ENCODE data around the gene CCL11. TPM values are rescaled to one million over a fixed set of nuclear protein-coding genes. Genes with fewer than 3 reads are reported as not detected.

Gene CCL11
- total and polyA plus RNA-seq, 2 donors = 0.33 to 0.87 TPM

DNA sequence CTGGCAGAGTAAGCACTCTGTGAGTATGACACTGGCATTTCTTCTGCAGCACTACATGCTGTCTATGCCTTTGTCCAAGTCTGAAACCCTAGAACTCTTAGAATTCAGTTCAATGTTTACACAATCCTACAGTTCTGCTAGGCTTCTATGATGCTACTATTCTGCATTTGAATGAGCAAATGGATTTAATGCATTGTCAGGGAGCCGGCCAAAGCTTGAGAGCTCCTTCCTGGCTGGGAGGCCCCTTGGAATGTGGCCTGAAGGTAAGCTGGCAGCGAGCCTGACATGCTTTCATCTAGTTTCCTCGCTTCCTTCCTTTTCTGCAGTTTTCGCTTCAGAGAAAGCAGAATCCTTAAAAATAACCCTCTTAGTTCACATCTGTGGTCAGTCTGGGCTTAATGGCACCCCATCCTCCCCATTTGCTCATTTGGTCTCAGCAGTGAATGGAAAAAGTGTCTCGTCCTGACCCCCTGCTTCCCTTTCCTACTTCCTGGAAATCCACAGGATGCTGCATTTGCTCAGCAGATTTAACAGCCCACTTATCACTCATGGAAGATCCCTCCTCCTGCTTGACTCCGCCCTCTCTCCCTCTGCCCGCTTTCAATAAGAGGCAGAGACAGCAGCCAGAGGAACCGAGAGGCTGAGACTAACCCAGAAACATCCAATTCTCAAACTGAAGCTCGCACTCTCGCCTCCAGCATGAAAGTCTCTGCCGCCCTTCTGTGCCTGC is 30.7 kb upstream of the CCL11 start, which contains the start of gene CCL2:
Gene CCL2, plus strand, starts transcription at position 635 of the 730 bp plus-strand sequence. Its CDS starts 65 bp downstream, at position 700.
- H3K36me3 ChIP-seq (ENCODE audit: control insufficient read depth in 2 of 2, insufficient read depth in 2 of 2, low read length in 1 of 2) = no peaks in the 10 kb centered on the region
- DNase-seq (ENCODE audit: low read depth in 6 of 9, low spot score in 9 of 9) = peak in 1 of 9 donors; percentile 31
- peak within 1 kb of the TSS; percentile 17 to 33 for H3K4me3 ChIP-seq (ENCODE audit: low read length in 2 of 2)
- H3K4me1 ChIP-seq (ENCODE audit: control insufficient read depth in 2 of 2, insufficient read depth in 2 of 2, low read length in 2 of 2) = peaks cover 0 to 19% of the 10 kb centered on the region in 2 donors
- peak within 1 kb of the TSS; percentile 15 to 75 for H3K27ac ChIP-seq (ENCODE audit: low read depth in 1 of 2, low read length in 1 of 2)
- H3K9me3 ChIP-seq (ENCODE audit: control insufficient read depth in 2 of 2, insufficient read depth in 1 of 2, low read length in 1 of 2) = no peaks in the 10 kb centered on the region
- H3K27me3 ChIP-seq (ENCODE audit: control insufficient read depth in 2 of 2, insufficient read depth in 1 of 2, low read length in 1 of 2) = peaks cover 0 to 4% of the 10 kb centered on the region in 2 donors
- 14% methylated on average over 11 of the region's 11 CpGs for WGBS

DNA sequence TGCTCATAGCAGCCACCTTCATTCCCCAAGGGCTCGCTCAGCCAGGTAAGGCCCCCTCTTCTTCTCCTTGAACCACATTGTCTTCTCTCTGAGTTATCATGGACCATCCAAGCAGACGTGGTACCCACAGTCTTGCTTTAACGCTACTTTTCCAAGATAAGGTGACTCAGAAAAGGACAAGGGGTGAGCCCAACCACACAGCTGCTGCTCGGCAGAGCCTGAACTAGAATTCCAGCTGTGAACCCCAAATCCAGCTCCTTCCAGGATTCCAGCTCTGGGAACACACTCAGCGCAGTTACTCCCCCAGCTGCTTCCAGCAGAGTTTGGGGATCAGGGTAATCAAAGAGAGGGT is 30.2 kb upstream of the CCL11 start:
- DNase-seq (ENCODE audit: low read depth in 6 of 9, low spot score in 9 of 9) = no peak
- Histone ChIP-seq H3K9me3 (ENCODE audit: control insufficient read depth in 2 of 2, insufficient read depth in 1 of 2, low read length in 1 of 2) (no peaks in the 10 kb centered on the region), H3K4me3 (ENCODE audit: low read length in 2 of 2) (peak overlapping the region in 1 of 2 donors; percentile 33), H3K36me3 (ENCODE audit: control insufficient read depth in 2 of 2, insufficient read depth in 2 of 2, low read length in 1 of 2) (no peaks in the 10 kb centered on the region), H3K27me3 (ENCODE audit: control insufficient read depth in 2 of 2, insufficient read depth in 1 of 2, low read length in 1 of 2) (peaks cover 0 to 4% of the 10 kb centered on the region in 2 donors), H3K27ac (ENCODE audit: low read depth in 1 of 2, low read length in 1 of 2) (peak overlapping the region; percentile 15 to 75), H3K4me1 (ENCODE audit: control insufficient read depth in 2 of 2, insufficient read depth in 2 of 2, low read length in 2 of 2) (peaks cover 0 to 19% of the 10 kb centered on the region in 2 donors)
- 59% methylated on average over 5 of the region's 5 CpGs for WGBS

DNA sequence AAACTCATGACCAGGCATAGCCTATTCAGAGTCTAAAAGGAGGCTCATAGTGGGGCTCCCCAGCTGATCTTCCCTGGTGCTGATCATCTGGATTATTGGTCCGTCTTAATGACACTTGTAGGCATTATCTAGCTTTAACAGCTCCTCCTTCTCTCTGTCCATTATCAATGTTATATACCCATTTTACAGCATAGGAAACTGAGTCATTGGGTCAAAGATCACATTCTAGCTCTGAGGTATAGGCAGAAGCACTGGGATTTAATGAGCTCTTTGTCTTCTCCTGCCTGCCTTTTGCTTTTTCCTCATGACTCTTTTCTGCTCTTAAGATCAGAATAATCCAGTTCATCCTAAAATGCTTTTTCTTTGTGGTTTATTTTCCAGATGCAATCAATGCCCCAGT is 29.7 kb upstream of the CCL11 start:
- Histone ChIP-seq H3K27me3 (ENCODE audit: control insufficient read depth in 2 of 2, insufficient read depth in 1 of 2, low read length in 1 of 2) (peaks cover 0 to 4% of the 10 kb centered on the region in 2 donors), H3K36me3 (ENCODE audit: control insufficient read depth in 2 of 2, insufficient read depth in 2 of 2, low read length in 1 of 2) (no peaks in the 10 kb centered on the region), H3K4me3 (ENCODE audit: low read length in 2 of 2) (peak overlapping the region; percentile 17 to 33), H3K27ac (ENCODE audit: low read depth in 1 of 2, low read length in 1 of 2) (peak overlapping the region in 1 of 2 donors; percentile 75), H3K4me1 (ENCODE audit: control insufficient read depth in 2 of 2, insufficient read depth in 2 of 2, low read length in 2 of 2) (peaks cover 0 to 19% of the 10 kb centered on the region in 2 donors), H3K9me3 (ENCODE audit: control insufficient read depth in 2 of 2, insufficient read depth in 1 of 2, low read length in 1 of 2) (no peaks in the 10 kb centered on the region)
- WGBS = 93% methylated on average over 1 of the region's 1 CpG
- DNase-seq (ENCODE audit: low read depth in 6 of 9, low spot score in 9 of 9) = no peak

DNA sequence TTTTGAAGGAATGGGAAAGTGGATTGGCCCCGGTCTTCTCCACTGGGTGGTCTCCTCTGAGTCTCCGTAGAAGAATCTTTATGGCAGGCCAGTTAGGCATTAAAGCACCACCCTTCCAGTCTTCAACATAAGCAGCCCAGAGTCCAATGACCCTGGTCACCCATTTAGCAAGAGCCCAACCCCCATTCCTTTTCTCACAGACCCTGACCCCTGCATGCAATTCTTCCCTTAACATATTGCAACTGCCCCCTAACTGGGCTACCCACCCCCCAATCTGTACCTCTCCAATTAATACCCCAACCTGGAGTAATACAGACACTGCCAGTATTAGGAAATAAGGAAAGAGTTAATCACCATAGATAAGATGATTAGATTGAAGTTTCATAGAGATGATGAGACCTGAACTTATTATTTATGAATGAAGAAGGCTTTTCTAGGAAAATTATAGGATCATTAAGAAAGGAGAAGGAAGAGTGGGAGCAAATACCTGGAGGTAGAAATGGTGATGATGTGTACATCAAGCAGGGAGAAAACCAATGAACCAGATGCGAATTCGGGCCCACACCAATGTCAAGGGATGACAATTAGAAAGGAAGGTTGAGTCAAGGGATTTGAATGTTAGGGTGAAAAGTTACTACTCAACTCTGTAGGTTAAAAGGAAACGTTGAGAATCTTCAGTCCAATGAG is 28.1 kb upstream of the CCL11 start:
- H3K4me1 ChIP-seq (ENCODE audit: control insufficient read depth in 2 of 2, insufficient read depth in 2 of 2, low read length in 2 of 2) = peaks cover 0 to 14% of the 10 kb centered on the region in 2 donors
- no peak for DNase-seq (ENCODE audit: low read depth in 6 of 9, low spot score in 9 of 9)
- H3K27me3 ChIP-seq (ENCODE audit: control insufficient read depth in 2 of 2, insufficient read depth in 1 of 2, low read length in 1 of 2) = peaks cover 0 to 4% of the 10 kb centered on the region in 2 donors
- no peaks in the 10 kb centered on the region for H3K9me3 ChIP-seq (ENCODE audit: control insufficient read depth in 2 of 2, insufficient read depth in 1 of 2, low read length in 1 of 2)
- H3K36me3 ChIP-seq (ENCODE audit: control insufficient read depth in 2 of 2, insufficient read depth in 2 of 2, low read length in 1 of 2) = no peaks in the 10 kb centered on the region
- 95% methylated on average over 5 of the region's 5 CpGs for WGBS
- H3K27ac ChIP-seq (ENCODE audit: low read depth in 1 of 2, low read length in 1 of 2) = no peak overlapping the region
- H3K4me3 ChIP-seq (ENCODE audit: low read length in 2 of 2) = no peak overlapping the region

GRCh38 chr17:34257986-34258326 is 27.6 kb upstream of the CCL11 start:
- peaks cover 0 to 14% of the 10 kb centered on the region in 2 donors for H3K4me1 ChIP-seq (ENCODE audit: control insufficient read depth in 2 of 2, insufficient read depth in 2 of 2, low read length in 2 of 2)
- H3K27ac ChIP-seq (ENCODE audit: low read depth in 1 of 2, low read length in 1 of 2) = no peak overlapping the region
- H3K9me3 ChIP-seq (ENCODE audit: control insufficient read depth in 2 of 2, insufficient read depth in 1 of 2, low read length in 1 of 2) = no peaks in the 10 kb centered on the region
- DNase-seq (ENCODE audit: low read depth in 6 of 9, low spot score in 9 of 9) = no peak
- H3K4me3 ChIP-seq (ENCODE audit: low read length in 2 of 2) = no peak overlapping the region
- WGBS = 100% methylated on average over 1 of the region's 1 CpG
- no peaks in the 10 kb centered on the region for H3K36me3 ChIP-seq (ENCODE audit: control insufficient read depth in 2 of 2, insufficient read depth in 2 of 2, low read length in 1 of 2)
- H3K27me3 ChIP-seq (ENCODE audit: control insufficient read depth in 2 of 2, insufficient read depth in 1 of 2, low read length in 1 of 2) = peaks cover 0 to 4% of the 10 kb centered on the region in 2 donors

GRCh38 chr17:34259146-34259545 is 26.4 kb upstream of the CCL11 start:
- H3K4me3 ChIP-seq (ENCODE audit: low read length in 2 of 2) = no peak overlapping the region
- H3K9me3 ChIP-seq (ENCODE audit: control insufficient read depth in 2 of 2, insufficient read depth in 1 of 2, low read length in 1 of 2) = no peaks in the 10 kb centered on the region
- H3K36me3 ChIP-seq (ENCODE audit: control insufficient read depth in 2 of 2, insufficient read depth in 2 of 2, low read length in 1 of 2) = no peaks in the 10 kb centered on the region
- H3K4me1 ChIP-seq (ENCODE audit: control insufficient read depth in 2 of 2, insufficient read depth in 2 of 2, low read length in 2 of 2) = peaks cover 0 to 7% of the 10 kb centered on the region in 2 donors
- peaks cover 0 to 4% of the 10 kb centered on the region in 2 donors for H3K27me3 ChIP-seq (ENCODE audit: control insufficient read depth in 2 of 2, insufficient read depth in 1 of 2, low read length in 1 of 2)
- no peak for DNase-seq (ENCODE audit: low read depth in 6 of 9, low spot score in 9 of 9)
- no peak overlapping the region for H3K27ac ChIP-seq (ENCODE audit: low read depth in 1 of 2, low read length in 1 of 2)

GRCh38 chr17:34260861-34261260 is 24.7 kb upstream of the CCL11 start:
- no peaks in the 10 kb centered on the region for H3K36me3 ChIP-seq (ENCODE audit: control insufficient read depth in 2 of 2, insufficient read depth in 2 of 2, low read length in 1 of 2)
- H3K9me3 ChIP-seq (ENCODE audit: control insufficient read depth in 2 of 2, insufficient read depth in 1 of 2, low read length in 1 of 2) = no peaks in the 10 kb centered on the region
- H3K27ac ChIP-seq (ENCODE audit: low read depth in 1 of 2, low read length in 1 of 2) = no peak overlapping the region
- H3K27me3 ChIP-seq (ENCODE audit: control insufficient read depth in 2 of 2, insufficient read depth in 1 of 2, low read length in 1 of 2) = no peaks in the 10 kb centered on the region
- no peaks in the 10 kb centered on the region for H3K4me1 ChIP-seq (ENCODE audit: control insufficient read depth in 2 of 2, insufficient read depth in 2 of 2, low read length in 2 of 2)
- DNase-seq (ENCODE audit: low read depth in 6 of 9, low spot score in 9 of 9) = no peak
- WGBS = 95% methylated on average over 4 of the region's 4 CpGs
- H3K4me3 ChIP-seq (ENCODE audit: low read length in 2 of 2) = no peak overlapping the region

DNA sequence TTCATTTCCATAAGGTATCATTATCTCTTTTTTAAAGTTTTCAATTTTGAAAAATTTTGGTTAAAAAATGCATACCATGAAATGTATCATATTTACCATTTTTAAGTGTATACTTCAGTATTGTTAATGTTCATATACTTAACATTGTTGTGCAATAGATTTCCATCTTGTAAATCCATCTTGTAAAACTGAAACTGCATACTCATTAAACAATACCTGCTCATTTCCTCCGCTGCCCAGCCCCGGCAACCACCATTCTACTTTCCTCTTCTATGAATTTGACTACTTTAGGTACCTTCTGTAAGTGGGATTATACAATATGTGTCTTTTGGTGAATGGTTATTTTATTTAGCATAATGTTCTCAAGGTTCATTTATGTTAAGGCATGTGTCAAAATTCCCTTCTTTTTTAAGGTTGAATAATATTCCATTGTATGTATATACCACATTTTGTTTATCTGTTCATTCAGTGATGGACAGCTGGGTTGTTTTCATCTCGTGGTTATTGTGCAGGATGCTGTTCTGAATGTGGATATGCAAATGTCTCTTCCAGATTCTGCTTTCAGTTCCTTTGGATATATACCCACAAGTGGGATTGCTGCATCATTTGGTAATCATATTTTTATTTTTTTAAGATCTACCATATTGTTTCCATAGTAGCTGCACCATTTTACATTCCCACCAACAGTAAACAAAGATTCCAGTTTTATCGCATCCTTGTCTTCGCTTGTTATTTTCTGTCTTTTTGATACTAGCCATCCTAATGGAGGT is 23.8 kb upstream of the CCL11 start:
- H3K36me3 ChIP-seq (ENCODE audit: control insufficient read depth in 2 of 2, insufficient read depth in 2 of 2, low read length in 1 of 2) = no peaks in the 10 kb centered on the region
- no peak overlapping the region for H3K4me3 ChIP-seq (ENCODE audit: low read length in 2 of 2)
- WGBS = 93% methylated on average over 5 of the region's 5 CpGs
- no peaks in the 10 kb centered on the region for H3K9me3 ChIP-seq (ENCODE audit: control insufficient read depth in 2 of 2, insufficient read depth in 1 of 2, low read length in 1 of 2)
- DNase-seq (ENCODE audit: low read depth in 6 of 9, low spot score in 9 of 9) = no peak
- H3K4me1 ChIP-seq (ENCODE audit: control insufficient read depth in 2 of 2, insufficient read depth in 2 of 2, low read length in 2 of 2) = no peaks in the 10 kb centered on the region
- no peak overlapping the region for H3K27ac ChIP-seq (ENCODE audit: low read depth in 1 of 2, low read length in 1 of 2)
- H3K27me3 ChIP-seq (ENCODE audit: control insufficient read depth in 2 of 2, insufficient read depth in 1 of 2, low read length in 1 of 2) = no peaks in the 10 kb centered on the region

DNA sequence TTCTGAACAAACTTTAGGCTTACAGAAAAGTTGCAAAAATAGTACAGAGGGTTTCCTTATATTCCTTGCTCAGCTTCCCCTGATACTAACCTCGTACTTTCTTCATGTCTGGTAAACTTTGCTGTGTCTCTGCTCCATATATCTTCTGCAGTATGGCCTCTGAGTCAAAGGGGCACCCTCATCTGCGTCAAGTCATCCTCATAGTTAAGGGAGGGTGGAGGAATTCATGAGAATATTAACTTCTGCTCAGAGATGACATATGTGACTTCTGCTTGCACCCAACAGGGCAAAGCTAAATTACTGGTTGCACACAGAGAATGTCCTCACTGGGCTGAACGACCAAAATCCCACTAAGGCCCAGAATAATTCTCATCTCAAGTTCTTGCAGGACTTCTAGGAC is 19.8 kb upstream of the CCL11 start:
- H3K4me1 ChIP-seq (ENCODE audit: control insufficient read depth in 2 of 2, insufficient read depth in 2 of 2, low read length in 2 of 2) = no peaks in the 10 kb centered on the region
- H3K27ac ChIP-seq (ENCODE audit: low read depth in 1 of 2, low read length in 1 of 2) = no peak overlapping the region
- no peak for DNase-seq (ENCODE audit: low read depth in 6 of 9, low spot score in 9 of 9)
- WGBS = 71% methylated on average over 3 of the region's 3 CpGs
- H3K27me3 ChIP-seq (ENCODE audit: control insufficient read depth in 2 of 2, insufficient read depth in 1 of 2, low read length in 1 of 2) = no peaks in the 10 kb centered on the region
- no peak overlapping the region for H3K4me3 ChIP-seq (ENCODE audit: low read length in 2 of 2)
- no peaks in the 10 kb centered on the region for H3K36me3 ChIP-seq (ENCODE audit: control insufficient read depth in 2 of 2, insufficient read depth in 2 of 2, low read length in 1 of 2)
- H3K9me3 ChIP-seq (ENCODE audit: control insufficient read depth in 2 of 2, insufficient read depth in 1 of 2, low read length in 1 of 2) = no peaks in the 10 kb centered on the region
